Lower leg skin (tissue), 4 donors: ENCODE data around the gene CAB39. TPM values are rescaled to one million over a fixed set of nuclear protein-coding genes. Genes with fewer than 3 reads are reported as not detected.

ENCODE experiments used
- DNase-seq, 2 donors: peaks; one replicate each; pipeline ENCODE4 v3.0.0-alpha.2; 2019; ENCODE audit warnings: low spot score in 2 of 2
- H3K4me3 ChIP-seq: fragments of 200-600 bp; sonication (generic); 2 replicates; pipeline ENCODE4 v1.5.1; 2017; ENCODE audit warnings: mild to moderate bottlenecking, low read depth; ENCODE audit not compliant: poor library complexity, severe bottlenecking
- POLR2A ChIP-seq, 2 donors: fragments of 450-650 bp; IDR thresholded peaks; one replicate each; pipeline ENCODE4 v1.6.1; 2016 to 2017; ENCODE audit warnings: antibody characterized with exemption in 2 of 2, mild to moderate bottlenecking in 1 of 2, moderate library complexity in 1 of 2
- WGBS, 2 donors: methylation state at CpG; one replicate each; pipeline ENCODE4 v1.1.5; 2018; 5-methylcytosine and 5-hydroxymethylcytosine counted together
- intact Hi-C: fragments of 100-400 bp; cut with DNase I; formaldehyde crosslinking; loops from one replicate; pipeline ENCODE4 v1.15.0; 2023; ENCODE audit warnings: low total_unique reads
- total RNA-seq, 4 donors: library from RNA; depleted of rRNA; stranded (reverse); fragments of >200 nt; gene quantifications; one replicate each; pipeline ENCODE4 v1.1.0, GENCODE V29; 2016
- TF ChIP-seq, protein P1 (sequence below), 3 donors: fragments of 450-650 bp; IDR thresholded peaks; one replicate each; pipeline ENCODE4 v1.5.1; 2016; ENCODE audit warnings: antibody characterized with exemption in 3 of 3, mild to moderate bottlenecking in 3 of 3, moderate library complexity in 2 of 3

The CAB39 gene
- total RNA-seq, 4 donors from 2014 or later: 65.5 to 74.7 (median 70.4) TPM

DNA sequence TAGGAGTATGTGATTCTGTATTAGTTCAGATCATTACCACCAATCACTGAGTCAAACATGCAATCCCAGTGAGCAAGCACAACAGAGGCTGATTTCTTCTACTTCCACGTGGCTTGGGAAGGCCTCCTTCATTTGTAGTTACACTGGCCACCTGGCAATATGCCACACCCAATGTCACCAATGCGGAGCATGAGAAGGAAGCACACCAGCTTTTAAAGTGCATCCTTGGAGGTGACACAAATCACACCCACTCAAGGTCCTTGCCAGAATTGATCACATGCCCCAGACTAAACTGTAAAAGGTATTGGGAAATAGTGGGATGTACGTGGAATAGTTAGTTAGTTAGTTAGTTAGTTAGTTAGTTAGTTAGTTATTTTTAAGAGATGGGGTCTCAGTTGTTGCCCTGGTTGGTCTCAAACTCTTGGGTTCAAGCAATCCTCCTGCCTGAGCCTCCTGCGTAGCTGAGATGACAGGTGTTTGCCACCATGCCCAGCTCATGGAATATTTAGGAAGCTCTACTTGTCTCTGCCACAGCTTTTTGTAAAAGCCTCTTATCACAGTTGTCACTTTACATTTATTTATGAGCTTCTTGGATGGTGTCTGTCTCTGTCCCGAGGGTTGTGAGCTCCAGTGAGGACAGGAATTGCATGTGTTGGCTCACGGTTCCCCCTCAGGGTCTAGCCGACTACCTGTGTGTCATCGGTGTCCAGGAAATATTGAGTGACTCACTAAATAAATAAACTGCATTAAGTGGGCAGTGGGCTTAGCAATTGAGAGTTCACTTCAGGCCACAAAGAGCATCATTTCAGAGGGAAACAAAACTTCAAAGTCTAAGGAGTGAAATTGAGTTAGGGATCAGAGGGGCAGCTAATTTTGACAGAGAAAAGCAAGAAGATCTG, 28.1 kb upstream of the CAB39 start:
- intact Hi-C loops: no loop called here
- 44 to 54% methylated on average over 8 of the region's 8 CpGs for WGBS, 2 donors
- no peak overlapping the region for H3K4me3 ChIP-seq
- TF ChIP-seq, protein P1, sequence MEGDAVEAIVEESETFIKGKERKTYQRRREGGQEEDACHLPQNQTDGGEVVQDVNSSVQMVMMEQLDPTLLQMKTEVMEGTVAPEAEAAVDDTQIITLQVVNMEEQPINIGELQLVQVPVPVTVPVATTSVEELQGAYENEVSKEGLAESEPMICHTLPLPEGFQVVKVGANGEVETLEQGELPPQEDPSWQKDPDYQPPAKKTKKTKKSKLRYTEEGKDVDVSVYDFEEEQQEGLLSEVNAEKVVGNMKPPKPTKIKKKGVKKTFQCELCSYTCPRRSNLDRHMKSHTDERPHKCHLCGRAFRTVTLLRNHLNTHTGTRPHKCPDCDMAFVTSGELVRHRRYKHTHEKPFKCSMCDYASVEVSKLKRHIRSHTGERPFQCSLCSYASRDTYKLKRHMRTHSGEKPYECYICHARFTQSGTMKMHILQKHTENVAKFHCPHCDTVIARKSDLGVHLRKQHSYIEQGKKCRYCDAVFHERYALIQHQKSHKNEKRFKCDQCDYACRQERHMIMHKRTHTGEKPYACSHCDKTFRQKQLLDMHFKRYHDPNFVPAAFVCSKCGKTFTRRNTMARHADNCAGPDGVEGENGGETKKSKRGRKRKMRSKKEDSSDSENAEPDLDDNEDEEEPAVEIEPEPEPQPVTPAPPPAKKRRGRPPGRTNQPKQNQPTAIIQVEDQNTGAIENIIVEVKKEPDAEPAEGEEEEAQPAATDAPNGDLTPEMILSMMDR (IDR thresholded peaks at IDR 0.05): no peak
- TF ChIP-seq POLR2A (IDR thresholded peaks at IDR 0.05): no peak
- DNase-seq: no peak

DNA sequence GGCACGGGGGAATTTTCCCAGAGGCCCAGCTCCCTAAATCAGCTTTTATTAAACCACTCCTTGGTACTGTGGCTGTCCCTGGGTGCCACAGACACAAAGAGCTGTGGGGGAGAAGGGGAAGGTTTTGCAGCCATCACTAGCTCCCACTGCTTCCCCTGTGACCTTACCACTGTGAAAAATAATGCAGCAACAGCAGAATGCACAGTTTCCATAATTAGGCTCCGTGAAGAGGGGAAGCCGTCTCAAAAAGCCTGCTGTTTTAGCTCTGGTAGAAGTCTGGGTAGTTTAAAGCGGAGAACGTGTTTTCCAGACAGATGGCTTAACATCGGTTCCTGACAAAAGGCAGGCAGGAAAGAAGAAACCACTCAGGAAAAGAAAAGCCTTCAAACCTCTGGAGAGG, 27.5 kb upstream of the CAB39 start:
- intact Hi-C loops: no loop called here
- no peak for TF ChIP-seq POLR2A (IDR thresholded peaks at IDR 0.05)
- TF ChIP-seq, protein P1 (IDR thresholded peaks at IDR 0.05): no peak
- WGBS, 2 donors: 62 to 65% methylated on average over 6 of the region's 6 CpGs
- H3K4me3 ChIP-seq: no peak overlapping the region
- no peak for DNase-seq

DNA sequence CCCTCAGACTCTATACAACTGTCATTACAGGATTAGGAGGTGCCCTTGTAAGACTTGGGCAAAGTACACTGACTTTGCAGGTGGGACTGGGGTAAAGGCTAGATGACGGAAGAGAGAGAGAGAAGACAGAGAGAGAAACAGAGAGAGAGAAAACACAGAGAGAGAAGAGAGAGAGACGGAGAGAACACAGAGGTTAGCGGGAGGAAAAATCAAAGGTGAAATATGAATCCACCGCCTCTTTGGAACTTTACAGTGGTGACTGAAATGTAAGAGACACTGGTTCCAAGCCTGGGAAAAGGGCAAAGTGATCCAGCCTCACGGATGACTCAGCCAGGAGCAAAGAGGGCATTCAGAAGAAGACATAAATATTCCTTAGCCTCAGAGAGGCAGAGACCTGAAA, 25.1 kb upstream of the CAB39 start:
- intact Hi-C loops: no loop called here
- no peak overlapping the region for H3K4me3 ChIP-seq
- WGBS, 2 donors: 55 to 58% methylated on average over 5 of the region's 5 CpGs
- no peak for DNase-seq
- TF ChIP-seq, protein P1 (IDR thresholded peaks at IDR 0.05): no peak
- no peak for TF ChIP-seq POLR2A (IDR thresholded peaks at IDR 0.05)

DNA sequence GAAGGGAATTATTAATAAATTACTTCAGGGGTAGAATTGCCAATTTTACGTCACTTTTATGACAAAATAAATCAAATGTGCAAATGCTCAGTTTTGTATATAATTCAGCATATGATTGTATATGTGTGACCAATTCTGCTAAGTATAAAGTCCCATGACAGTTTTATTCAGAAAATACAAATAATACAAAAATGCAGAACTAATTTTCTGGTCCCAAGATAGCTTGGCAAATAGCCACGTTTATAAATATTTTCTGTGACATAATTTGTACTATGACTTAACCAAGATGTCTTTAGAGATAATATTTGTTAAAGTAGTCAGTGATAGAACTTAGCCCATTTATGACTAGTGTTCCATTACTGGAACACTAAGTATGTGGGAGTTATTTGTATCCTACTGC, 24.2 kb upstream of the CAB39 start:
- WGBS, 2 donors: 18 to 28% methylated on average over 2 of the region's 2 CpGs
- H3K4me3 ChIP-seq: no peak overlapping the region
- intact Hi-C loops: no loop called here
- DNase-seq: no peak
- no peak for TF ChIP-seq POLR2A (IDR thresholded peaks at IDR 0.05)
- TF ChIP-seq, protein P1 (IDR thresholded peaks at IDR 0.05): no peak

DNA sequence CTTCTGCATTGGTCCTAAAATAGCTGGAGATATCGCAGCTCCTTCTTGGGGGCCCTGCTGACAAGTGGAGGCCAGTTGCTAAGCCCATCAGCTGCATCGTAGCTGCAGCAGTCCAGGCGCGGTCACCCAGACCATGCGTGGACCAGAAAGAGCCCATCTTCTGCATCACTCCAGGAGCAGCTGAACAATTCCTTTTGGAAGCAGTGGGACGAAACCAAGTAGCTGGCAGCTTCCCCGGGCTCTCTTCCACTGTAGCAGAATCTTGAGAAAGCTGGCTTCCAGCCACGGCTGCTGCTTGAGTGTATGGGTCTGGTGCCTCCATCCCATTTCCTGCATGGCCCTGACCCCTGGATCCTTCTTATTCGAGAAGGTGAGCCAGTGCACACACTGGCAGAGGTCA, 22.2 kb upstream of the CAB39 start:
- TF ChIP-seq POLR2A (IDR thresholded peaks at IDR 0.05): no peak
- TF ChIP-seq, protein P1 (IDR thresholded peaks at IDR 0.05): no peak
- WGBS, 2 donors: 59 to 64% methylated on average over 9 of the region's 9 CpGs
- DNase-seq: peak in 1 of 2 donors; percentile 43
- intact Hi-C loops: no loop called here
- H3K4me3 ChIP-seq: no peak overlapping the region
